NK-92 (cell line): ENCODE data around the gene ATP2B3.
"Not testable (repeated sequence)": the region's sequence is repeated elsewhere in the genome, so short reads cannot be mapped to it uniquely, and the experiment has no call there.

Experiments
- DNase-seq: peaks from one replicate; lab custom pipeline; 2025; ENCODE audit not compliant: unreplicated experiment; lab: John Stamatoyannopoulos, UW

Gene ATP2B3

DNA sequence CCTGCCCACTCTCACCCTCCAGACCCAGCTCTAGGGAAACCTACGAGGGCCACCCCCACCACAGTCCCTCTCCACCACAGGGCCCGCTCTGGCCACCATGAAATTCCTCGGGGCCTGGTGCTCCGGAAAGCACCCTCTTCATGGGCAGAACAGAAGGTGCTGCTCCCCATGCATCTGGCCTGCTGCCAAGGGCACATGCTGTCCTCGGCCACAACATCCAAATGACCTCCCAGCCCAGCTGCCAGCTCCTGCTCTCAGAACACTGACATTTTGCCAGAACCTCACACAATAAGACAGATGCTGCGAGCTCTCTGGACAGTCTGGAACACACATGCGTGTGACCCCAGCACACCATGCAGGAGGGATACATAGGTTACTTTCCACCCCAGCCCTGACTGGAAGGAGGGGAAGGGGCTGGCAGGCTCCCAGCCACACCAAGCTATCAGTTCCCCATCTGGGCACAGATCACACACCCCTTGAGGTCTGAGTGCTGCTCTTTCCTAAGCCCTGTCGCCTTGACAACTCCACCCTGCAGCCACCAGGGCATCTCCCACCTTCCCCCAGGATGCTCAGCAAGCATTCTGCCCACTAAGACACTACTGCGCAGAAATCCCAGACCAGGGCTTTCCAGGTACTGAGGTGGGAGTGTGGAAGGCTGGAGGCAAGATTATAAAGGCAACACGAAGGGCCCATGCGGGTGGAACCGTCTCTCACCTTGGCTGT is 75.7 kb downstream of the ATP2B3 start:
- DNase-seq = no peak

- DNase-seq = no peak
These were observed 76.5 kb downstream of the ATP2B3 start for GRCh38 chrX:153593811-153594500.

DNA sequence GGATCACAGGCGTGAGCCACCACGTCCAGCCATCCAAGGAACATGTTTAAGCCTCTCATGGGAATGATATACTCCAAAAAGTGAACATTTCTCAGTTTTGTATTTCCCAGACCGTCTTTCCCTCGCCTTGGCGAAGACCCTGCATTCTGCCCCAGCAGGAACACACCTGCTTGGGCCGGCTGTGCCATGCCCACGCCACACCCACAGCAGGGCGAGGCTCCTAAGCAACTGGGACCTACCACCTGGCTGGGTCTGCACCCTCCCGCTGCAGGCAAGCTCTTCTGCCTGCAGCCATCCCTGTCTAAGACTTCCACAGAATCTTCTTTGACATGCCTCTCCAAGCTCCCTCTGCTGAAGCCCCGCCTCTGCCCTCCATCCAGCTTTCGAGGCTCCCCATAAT is 77.9 kb downstream of the ATP2B3 start:
- no peak for DNase-seq

GRCh38 chrX:153595859-153596857 is 78.7 kb downstream of the ATP2B3 start:
- no peak for DNase-seq

DNA sequence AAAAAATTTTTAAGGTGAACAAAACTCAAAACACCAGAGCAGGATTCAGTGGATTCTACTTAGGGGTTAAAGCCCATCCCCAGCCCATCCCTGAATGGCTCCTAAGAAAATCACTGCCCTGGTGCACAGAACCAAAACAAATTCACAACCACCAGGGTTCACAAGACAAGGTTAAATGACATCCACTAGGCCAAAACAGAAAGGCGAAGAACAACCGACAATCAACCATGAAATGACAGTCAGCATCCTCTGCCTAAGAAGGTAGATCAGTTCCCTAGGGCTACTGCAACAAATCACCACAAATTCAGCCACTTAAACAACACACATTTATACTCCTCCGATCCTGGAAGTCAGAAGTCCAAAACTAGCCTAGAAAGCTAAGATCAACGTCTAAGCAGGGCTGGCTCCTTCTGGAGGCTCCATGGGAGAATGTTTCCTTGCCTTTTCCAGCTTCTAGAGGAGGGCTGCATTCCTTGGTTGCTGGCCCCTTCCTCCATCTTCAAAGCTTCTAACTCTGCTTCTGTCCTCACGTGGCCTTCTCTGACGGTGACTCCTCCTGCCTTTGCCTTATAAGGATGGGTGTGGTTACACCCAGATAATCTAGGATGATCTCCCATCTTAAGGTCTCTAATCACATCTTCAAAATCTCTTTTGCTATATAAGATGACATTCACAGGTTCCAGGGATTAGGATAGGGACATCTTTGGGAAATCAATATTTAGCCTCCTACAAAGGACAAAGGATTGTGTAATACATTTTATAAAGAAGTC is 79.7 kb downstream of the ATP2B3 start:
- no peak for DNase-seq

DNA sequence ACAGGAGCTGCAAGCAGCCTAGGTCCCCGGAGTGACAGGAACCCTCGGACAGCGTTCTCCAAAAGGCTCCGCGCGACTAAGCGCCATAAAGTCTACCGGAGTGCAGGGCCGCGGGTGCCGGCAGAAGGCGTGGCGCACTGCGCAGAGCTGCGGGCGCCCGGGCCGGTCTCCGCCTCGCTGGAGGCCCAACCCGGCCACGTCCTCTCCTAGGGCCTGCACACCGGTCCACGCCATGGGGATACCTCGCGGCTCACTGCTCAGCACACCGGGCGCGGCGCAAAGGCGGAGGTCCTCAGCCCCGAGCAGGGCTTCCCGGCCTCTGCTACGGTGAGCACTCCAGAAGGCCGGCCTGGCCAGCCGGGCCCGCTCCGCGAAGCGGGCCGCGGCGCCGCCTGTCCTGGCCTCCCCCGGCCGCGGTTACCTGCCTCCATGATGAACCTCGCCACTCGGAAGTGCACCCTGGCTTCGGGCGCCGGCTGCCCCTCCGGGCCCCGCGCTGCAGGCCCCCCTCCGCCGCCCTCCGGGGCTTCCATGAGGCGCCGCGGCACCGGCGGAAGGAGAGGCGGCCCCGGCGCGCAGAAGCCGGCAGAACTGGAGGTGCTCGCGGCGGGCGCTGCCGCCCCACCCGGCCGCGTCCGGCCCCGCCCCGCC is 81.2 kb downstream of the ATP2B3 start, which contains the start of gene CCNQ:
Gene CCNQ (minus strand): TSS at position 599 of the 651 bp plus-strand sequence. CDS start 66 bp downstream, at position 533.
- no peak for DNase-seq

- DNase-seq = peak; percentile 6
These were observed 82.0 kb downstream of the ATP2B3 start for GRCh38 chrX:153599192-153600031.

DNA sequence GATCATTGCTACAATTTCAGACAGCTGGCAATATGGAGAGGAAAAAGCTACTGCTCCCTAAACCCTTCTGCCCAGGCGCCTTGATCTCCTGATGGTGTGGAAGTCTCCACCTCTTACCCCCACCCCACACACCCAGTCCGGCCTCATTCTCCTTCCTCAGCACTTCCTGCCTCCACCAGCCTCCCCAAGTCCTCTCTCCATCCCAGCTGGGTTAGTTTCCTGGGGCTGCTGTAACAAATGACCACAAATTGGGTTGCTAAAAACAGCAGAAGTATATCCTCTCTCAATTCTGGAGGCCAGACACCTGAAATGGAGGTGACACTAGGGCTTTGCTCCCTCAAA is 82.6 kb downstream of the ATP2B3 start:
- DNase-seq = no peak

GRCh38 chrX:153600921-153601320 is 83.5 kb downstream of the ATP2B3 start:
- no peak for DNase-seq

DNA sequence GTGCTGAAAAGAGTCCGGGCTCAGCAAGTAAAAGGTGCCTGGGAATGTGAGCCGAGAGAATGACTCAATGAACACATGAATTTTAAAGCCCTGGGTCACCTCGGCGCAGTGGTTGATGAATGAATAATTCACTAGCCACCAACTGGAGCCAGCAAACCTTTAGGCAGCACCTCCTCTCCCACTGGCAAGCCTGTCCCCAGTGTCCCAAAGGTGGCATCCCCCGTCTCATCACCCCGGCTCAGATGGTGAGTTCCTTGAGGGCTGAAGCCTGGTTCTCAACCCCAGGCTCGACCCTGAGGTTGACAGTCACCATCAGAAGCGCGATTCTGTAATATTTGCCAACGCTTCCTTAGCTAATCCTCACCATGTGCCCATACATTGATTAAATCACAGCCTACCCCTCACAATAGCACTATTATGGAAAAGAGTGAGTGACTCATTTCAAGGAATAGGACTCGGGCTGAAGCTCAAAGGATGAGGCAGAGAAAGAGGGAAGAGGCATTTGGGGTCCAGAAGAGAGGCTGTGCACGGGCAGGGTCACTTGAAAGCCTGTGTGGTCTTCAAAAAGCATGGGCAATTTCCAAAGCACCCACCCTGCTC is 84.2 kb downstream of the ATP2B3 start:
- DNase-seq = no peak

GRCh38 chrX:153602601-153603000 is 85.2 kb downstream of the ATP2B3 start:
- no peak for DNase-seq

DNA sequence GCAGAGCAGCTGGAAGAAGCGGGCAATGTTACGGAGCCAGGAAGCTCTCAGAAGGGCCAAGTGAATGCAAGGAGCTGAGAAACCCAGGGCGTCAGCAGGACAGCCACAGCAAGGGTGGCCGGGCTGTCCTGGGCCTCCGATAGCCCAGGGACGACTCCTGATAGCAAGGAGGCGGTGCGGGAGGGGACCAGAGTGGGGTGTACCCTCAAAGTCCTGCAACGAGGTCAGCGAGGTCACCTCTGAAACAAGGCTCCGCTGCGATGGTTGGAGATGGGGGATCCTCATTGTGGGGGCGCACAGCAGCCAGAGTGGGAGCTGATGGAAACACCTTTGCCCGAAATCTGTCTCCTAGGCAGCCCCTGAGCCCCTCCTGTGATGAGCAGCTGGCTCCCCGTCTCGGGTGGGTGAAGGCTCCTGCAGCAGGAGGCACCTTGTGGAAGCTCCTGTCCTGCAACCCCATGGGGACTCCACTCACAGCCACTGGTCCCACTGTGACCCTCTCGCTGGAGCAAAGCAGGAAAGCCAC is 85.8 kb downstream of the ATP2B3 start:
- DNase-seq = no peak

GRCh38 chrX:153604666-153605380 is 87.4 kb downstream of the ATP2B3 start:
- DNase-seq = not testable (repeated sequence)

- no peak for DNase-seq
These were observed 89.1 kb downstream of the ATP2B3 start for GRCh38 chrX:153606503-153606902.

DNA sequence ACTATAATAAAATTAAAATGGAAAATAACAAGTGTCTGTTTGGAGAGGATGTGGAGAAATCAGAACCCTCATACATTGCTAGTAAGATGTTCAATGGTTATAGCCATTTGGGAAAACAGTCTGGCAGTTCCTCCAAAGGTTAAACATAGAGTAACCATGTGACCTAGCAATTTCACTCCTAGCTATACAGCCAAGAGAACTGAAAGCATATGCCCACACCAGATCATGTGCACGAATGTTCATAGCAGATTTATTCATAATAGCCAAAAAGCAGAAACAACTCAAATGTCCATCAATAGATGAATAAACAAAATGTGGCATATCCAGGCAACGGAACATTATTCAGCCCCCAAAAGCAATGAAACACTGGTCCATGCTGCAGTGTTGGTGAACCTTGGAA is 90.9 kb downstream of the ATP2B3 start:
- no peak for DNase-seq

DNA sequence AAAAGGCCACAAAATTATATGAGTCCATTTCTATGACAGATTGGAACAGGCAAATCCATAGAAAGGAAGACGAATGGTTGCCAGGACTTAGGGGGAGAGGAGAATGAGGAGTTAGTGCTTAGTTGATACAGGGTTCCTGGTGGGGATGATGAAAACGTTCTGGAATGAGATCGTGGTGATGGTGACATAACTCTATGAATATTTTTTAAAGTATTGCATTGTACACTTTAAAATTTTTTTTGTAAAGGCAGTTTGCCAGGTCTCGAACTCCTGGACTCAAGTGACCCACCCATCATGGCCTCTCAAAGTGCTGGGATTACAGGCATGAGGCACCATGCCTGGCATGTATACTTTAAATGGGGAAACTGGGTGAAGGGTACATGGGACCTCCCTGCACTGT is 91.4 kb downstream of the ATP2B3 start:
- no peak for DNase-seq

GRCh38 chrX:153609917-153610835 is 92.7 kb downstream of the ATP2B3 start:
- no peak for DNase-seq
